ENCODE results near the gene EGR1. TPM values are rescaled to one million over a fixed set of nuclear protein-coding genes. Genes with fewer than 3 reads are reported as not detected.

The EGR1 gene
- total RNA-seq, 3 donors from 2014 or later = 11.8 to 61.0 (median 18.4) TPM

DNA sequence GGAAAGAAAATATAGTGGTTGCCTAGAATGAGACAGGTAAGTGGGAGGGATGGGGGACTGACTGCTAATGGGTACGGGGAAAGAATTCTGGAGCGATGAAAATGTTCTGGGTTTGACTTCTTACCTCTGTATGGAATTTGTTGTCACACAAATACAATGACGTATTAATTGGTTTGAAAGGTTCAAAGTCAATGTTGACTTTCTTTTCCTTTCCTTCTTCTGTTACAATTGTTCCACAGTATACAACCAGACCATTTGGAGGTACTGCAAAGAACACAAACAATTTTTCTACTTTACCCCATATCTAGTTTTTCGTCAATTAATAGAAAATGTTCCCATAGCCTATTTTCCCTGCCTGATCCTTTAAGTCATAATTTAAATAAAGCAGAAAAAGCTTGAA lies 52.2 kb downstream of the EGR1 start:
- TF ChIP-seq POLR2A (IDR thresholded peaks at IDR 0.05) = no peak
- TF ChIP-seq POLR2AphosphoS5 (IDR thresholded peaks at IDR 0.05) = no peak
- TF ChIP-seq, protein P1, sequence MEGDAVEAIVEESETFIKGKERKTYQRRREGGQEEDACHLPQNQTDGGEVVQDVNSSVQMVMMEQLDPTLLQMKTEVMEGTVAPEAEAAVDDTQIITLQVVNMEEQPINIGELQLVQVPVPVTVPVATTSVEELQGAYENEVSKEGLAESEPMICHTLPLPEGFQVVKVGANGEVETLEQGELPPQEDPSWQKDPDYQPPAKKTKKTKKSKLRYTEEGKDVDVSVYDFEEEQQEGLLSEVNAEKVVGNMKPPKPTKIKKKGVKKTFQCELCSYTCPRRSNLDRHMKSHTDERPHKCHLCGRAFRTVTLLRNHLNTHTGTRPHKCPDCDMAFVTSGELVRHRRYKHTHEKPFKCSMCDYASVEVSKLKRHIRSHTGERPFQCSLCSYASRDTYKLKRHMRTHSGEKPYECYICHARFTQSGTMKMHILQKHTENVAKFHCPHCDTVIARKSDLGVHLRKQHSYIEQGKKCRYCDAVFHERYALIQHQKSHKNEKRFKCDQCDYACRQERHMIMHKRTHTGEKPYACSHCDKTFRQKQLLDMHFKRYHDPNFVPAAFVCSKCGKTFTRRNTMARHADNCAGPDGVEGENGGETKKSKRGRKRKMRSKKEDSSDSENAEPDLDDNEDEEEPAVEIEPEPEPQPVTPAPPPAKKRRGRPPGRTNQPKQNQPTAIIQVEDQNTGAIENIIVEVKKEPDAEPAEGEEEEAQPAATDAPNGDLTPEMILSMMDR (IDR thresholded peaks at IDR 0.05) = no peak
- intact Hi-C loops (cut with DNase I; ENCODE audit: low total_unique reads) = loop anchor here (10.0 kb wide), 1 partner anchor 1787 kb away; the partner anchor contains the start of gene PFDN1
- peaks cover 4% of the 10 kb centered on the region for H3K36me3 ChIP-seq

More for the DNA sequence above, 52.2 kb downstream of the EGR1 start:
- H3K9me3 ChIP-seq = no peaks in the 10 kb centered on the region
- DNase-seq (ENCODE audit: low spot score in 2 of 2) = no peak
- no peak overlapping the region for H3K4me3 ChIP-seq
- no peaks in the 10 kb centered on the region for H3K27me3 ChIP-seq
- H3K4me1 ChIP-seq = no peaks in the 10 kb centered on the region
- H3K27ac ChIP-seq = no peak overlapping the region

Other genes with a start within 250 kb of the EGR1 start
- not detected for gene GFRA3, start 190.9 kb upstream of the EGR1 start, total RNA-seq
- under 1 TPM in 1 of 3 donors, not detected in 2; 0.64 TPM for gene CDC25C, start 133.7 kb upstream of the EGR1 start, total RNA-seq
- 10 to 100 TPM; 16.6 to 31.0 (median 23.3) TPM for gene FAM53C, start 127.2 kb upstream of the EGR1 start, total RNA-seq
- 10 to 100 TPM; 61.3 to 85.0 (median 66.5) TPM for gene KDM3B, start 112.8 kb upstream of the EGR1 start, total RNA-seq
- gene REEP2, start 26.4 kb upstream of the EGR1 start, total RNA-seq = 1 to 10 TPM in 1 of 3 donors, under 1 TPM in 2; 0.88 to 2.7 (median 0.98) TPM
- gene ETF1, start 77.8 kb downstream of the EGR1 start, total RNA-seq = 100 to 1,000 TPM in 2 of 3 donors, 10 to 100 TPM in 1; 95.4 to 112 (median 104) TPM
- gene HSPA9, start 109.9 kb downstream of the EGR1 start, total RNA-seq = 100 to 1,000 TPM; 236 to 288 (median 266) TPM